ENCODE results near the gene TRIO. TPM values are rescaled to one million over a fixed set of nuclear protein-coding genes. Genes with fewer than 3 reads are reported as not detected.

TRIO gene
- total and polyA plus RNA-seq, 10 of the 15 experiments (the other 5 are each of a cell fraction or from before 2014, with no cell fraction given): 5.1 to 96.4 (median 44.6) TPM

DNA sequence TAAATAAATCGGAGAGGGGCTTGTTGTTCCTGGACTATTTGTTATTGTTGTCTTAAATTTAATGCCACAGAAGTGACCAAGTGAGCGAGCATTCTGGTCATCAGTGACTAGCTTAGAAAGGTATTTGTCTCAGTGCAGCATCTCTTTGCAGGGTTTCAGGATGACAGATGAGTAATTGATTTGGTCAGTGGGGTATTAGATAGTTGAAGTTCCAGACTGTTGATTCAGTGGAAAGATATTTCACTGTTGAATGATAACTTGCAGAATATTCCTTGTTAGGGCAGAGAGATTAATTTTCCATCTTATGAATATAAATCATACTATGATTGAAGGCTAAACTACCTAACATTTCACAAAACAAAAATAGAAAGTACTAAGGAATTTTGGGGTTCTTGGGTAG is 122.4 kb downstream of the TRIO start:
- Histone ChIP-seq H3K4me3 (no peak overlapping the region), H3K36me3 (ENCODE audit: control insufficient read depth in 2 of 2, insufficient read depth in 2 of 2, low read length in 1 of 2) (no peaks in the 10 kb centered on the region), H3K27ac (ENCODE audit: control insufficient read depth, insufficient read depth) (no peak overlapping the region), H3K4me1 (ENCODE audit: control insufficient read depth, insufficient read depth, low read length) (peaks cover 39% of the 10 kb centered on the region), H3K27me3 (replicated peaks in 1 of 2; ENCODE audit: control insufficient read depth in 2 of 2, insufficient read depth in 2 of 2, low read length in 1 of 2) (no peaks in the 10 kb centered on the region), H4K20me1 (ENCODE audit: control insufficient read depth, insufficient read depth) (peaks cover 4% of the 10 kb centered on the region), H3K9ac (ENCODE audit: control insufficient read depth, insufficient read depth, low read length) (no peak overlapping the region), H3K4me2 (ENCODE audit: control insufficient read depth, insufficient read depth) (no peak overlapping the region; the same call in 1 of the 2 replicates), H2AFZ (ENCODE audit: control insufficient read depth, low read depth, low read length) (no peak overlapping the region), H3K79me2 (ENCODE audit: control insufficient read depth, insufficient read depth, low read length) (peaks cover 87% of the 10 kb centered on the region), H3K9me3 (replicated peaks; ENCODE audit: control insufficient read depth, insufficient read depth, low read length) (no peaks in the 10 kb centered on the region)
- CTCF ChIA-PET: interaction anchor here (0.6 to 10.4 kb wide), 11 partner anchors 12 to 383 kb away, joined by 3 to 137 read pairs (median 3); no protein-coding TSS in a partner anchor
- DNase-seq (ENCODE audit: low read depth, low spot score) (no peak), FAIRE-seq (no peak), ATAC-seq (peak; percentile 47)
- 65% methylated on average over 2 of the region's 2 CpGs for WGBS (ENCODE audit: insufficient coverage, insufficient replicate concordance, low lambda C conversion rate, missing lambda C conversion rate)
- in situ Hi-C loops (cut with MboI) (loop anchor here (5.0 kb wide), 1 partner anchor 158 kb away; no protein-coding TSS in a partner anchor), intact Hi-C loops (cut with micrococcal nuclease; ENCODE audit: unreplicated experiment) (no loop called here)
- POLR2A ChIA-PET: interaction anchor here (0.7 to 2.3 kb wide), 11 partner anchors 12 to 108 kb away, joined by 3 to 12 read pairs (median 5); no protein-coding TSS in a partner anchor
- RAD21 ChIA-PET (ENCODE audit: unreplicated experiment): interaction anchor here (0.8 to 3.7 kb wide), 9 partner anchors 15 to 157 kb away, joined by 3 to 57 read pairs (median 6); no protein-coding TSS in a partner anchor
- BruUV-seq (replicated peaks): no TSS peak
- SMC1A ChIA-PET (ENCODE audit: uncharacterized antibody, unreplicated experiment): interaction anchor here (0.7 to 3.2 kb wide), 14 partner anchors 14 to 162 kb away, joined by 3 to 19 read pairs (median 4); no protein-coding TSS in a partner anchor
- TF ChIP-seq PAX8 (IDR thresholded peaks at IDR 0.05) (no peak), SIX5 (IDR thresholded peaks at IDR 0.05; ENCODE audit: low read depth, low read length, severe bottlenecking) (no peak), BHLHE40 (IDR thresholded peaks at IDR 0.05; ENCODE audit: borderline replicate concordance in 1 of 2, low read depth in 2 of 2, low read length in 1 of 2) (no peak), HSF1 (IDR thresholded peaks at IDR 0.05; ENCODE audit: low read depth, low read length) (no peak), SMARCA5 (IDR thresholded peaks at IDR 0.05) (no peak), SMAD1 (IDR thresholded peaks at IDR 0.05; ENCODE audit: low read depth, partially characterized antibody) (no peak), NFYB (IDR thresholded peaks at IDR 0.05; ENCODE audit: insufficient read depth, low read depth, low read length) (no peak), ETV6 (conservative IDR thresholded peaks at IDR 0.05 in 1 of 2, IDR thresholded peaks at IDR 0.05 in 1 of 2; ENCODE audit: borderline replicate concordance in 1 of 2, low read depth in 1 of 2) (no peak), HDAC6 (IDR thresholded peaks at IDR 0.05; ENCODE audit: unreplicated experiment) (no peak), GABPA (IDR thresholded peaks at IDR 0.05; ENCODE audit: low read depth) (no peak), CBX3 (IDR thresholded peaks at IDR 0.05; ENCODE audit: borderline replicate concordance, low read depth) (no peak), NR2C1 (IDR thresholded peaks at IDR 0.05) (no peak), SREBF2 (IDR thresholded peaks at IDR 0.05; ENCODE audit: low read length) (no peak)
- TF ChIP-seq, protein P1, sequence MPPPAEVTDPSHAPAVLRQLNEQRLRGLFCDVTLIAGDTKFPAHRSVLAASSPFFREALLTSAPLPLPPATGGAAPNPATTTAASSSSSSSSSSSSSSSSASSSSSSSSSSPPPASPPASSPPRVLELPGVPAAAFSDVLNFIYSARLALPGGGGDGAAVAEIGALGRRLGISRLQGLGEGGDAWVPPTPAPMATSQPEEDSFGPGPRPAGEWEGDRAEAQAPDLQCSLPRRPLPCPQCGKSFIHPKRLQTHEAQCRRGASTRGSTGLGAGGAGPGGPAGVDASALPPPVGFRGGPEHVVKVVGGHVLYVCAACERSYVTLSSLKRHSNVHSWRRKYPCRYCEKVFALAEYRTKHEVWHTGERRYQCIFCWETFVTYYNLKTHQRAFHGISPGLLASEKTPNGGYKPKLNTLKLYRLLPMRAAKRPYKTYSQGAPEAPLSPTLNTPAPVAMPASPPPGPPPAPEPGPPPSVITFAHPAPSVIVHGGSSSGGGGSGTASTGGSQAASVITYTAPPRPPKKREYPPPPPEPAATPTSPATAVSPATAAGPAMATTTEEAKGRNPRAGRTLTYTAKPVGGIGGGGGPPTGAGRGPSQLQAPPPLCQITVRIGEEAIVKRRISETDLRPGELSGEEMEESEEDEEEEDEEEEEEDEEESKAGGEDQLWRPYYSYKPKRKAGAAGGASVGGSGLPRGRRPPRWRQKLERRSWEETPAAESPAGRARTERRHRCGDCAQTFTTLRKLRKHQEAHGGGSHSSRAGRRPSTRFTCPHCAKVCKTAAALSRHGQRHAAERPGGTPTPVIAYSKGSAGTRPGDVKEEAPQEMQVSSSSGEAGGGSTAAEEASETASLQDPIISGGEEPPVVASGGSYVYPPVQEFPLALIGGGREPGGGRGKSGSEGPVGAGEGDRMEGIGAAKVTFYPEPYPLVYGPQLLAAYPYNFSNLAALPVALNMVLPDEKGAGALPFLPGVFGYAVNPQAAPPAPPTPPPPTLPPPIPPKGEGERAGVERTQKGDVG (CRISPR knock-in tag; IDR thresholded peaks at IDR 0.05): no peak
- TF ChIP-seq, protein P2, sequence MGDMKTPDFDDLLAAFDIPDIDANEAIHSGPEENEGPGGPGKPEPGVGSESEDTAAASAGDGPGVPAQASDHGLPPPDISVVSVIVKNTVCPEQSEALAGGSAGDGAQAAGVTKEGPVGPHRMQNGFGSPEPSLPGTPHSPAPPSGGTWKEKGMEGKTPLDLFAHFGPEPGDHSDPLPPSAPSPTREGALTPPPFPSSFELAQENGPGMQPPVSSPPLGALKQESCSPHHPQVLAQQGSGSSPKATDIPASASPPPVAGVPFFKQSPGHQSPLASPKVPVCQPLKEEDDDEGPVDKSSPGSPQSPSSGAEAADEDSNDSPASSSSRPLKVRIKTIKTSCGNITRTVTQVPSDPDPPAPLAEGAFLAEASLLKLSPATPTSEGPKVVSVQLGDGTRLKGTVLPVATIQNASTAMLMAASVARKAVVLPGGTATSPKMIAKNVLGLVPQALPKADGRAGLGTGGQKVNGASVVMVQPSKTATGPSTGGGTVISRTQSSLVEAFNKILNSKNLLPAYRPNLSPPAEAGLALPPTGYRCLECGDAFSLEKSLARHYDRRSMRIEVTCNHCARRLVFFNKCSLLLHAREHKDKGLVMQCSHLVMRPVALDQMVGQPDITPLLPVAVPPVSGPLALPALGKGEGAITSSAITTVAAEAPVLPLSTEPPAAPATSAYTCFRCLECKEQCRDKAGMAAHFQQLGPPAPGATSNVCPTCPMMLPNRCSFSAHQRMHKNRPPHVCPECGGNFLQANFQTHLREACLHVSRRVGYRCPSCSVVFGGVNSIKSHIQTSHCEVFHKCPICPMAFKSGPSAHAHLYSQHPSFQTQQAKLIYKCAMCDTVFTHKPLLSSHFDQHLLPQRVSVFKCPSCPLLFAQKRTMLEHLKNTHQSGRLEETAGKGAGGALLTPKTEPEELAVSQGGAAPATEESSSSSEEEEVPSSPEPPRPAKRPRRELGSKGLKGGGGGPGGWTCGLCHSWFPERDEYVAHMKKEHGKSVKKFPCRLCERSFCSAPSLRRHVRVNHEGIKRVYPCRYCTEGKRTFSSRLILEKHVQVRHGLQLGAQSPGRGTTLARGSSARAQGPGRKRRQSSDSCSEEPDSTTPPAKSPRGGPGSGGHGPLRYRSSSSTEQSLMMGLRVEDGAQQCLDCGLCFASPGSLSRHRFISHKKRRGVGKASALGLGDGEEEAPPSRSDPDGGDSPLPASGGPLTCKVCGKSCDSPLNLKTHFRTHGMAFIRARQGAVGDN (IDR thresholded peaks at IDR 0.05): no peak
